ENCODE results near the gene PPM1N.

DNA sequence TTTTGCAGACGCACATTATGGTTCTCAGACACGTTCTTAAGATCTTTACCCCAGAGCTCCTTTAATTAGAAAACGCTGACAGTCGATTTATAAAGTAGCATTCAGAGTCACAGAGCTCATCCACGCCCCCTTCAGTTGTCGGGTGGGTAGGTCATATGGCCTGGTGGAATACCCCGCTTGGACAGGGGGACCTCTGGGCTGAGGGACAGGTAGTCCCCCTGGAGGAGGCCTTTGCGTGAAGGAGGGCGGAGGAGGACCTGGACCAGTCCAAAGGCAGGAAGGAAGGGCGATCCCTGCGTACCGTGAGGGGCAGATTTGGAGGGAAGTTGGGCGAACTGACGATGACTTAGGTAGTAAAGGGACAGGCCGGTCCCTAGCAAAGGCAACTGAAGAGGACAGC, 29.5 kb downstream of the PPM1N start:
- TF ChIP-seq CTCF (IDR thresholded peaks at IDR 0.05) (no peak), POLR2A (IDR thresholded peaks at IDR 0.05) (no peak)

All from testis (tissue), 2 donors.